GM21619 (cell line): ENCODE measurements around the gene FTCD.
"Not testable (repeated sequence)": the region's sequence is repeated elsewhere in the genome, so short reads cannot be mapped to it uniquely, and the experiment has no call there.

ENCODE experiments used
- ATAC-seq: cut with Tn5 transposase; IDR thresholded peaks from one replicate; pipeline ENCODE4 v1.9.1; 2021; ENCODE audit not compliant: unreplicated experiment

The FTCD gene

DNA sequence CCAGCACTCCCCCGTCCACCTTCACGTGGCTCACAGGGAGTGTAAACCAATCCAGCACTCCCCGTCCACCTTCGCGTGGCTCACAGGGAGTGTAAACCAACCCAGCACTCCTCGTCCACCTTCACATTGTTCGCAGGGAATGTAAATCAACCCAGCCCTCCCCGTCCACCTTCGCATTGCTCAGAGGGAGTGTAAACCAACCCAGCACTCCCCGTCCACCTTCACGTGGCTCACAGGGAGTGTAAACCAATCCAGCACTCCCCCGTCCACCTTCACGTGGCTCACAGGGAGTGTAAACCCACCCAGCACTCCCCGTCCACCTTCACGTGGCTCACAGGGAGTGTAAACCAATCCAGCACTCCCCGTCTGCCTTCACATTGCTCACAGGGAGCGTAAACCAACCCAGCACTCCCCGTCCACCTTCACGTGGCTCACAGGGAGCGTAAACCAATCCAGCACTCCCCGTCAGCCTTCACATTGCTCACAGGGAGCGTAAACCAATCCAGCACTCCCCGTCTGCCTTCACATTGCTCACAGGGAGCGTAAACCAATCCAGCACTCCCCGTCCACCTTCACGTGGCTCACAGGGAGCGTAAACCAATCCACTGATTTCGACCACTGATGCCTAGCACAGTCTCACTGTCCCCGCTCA is 14.9 kb downstream of the FTCD start:
- ATAC-seq = not testable (repeated sequence)

DNA sequence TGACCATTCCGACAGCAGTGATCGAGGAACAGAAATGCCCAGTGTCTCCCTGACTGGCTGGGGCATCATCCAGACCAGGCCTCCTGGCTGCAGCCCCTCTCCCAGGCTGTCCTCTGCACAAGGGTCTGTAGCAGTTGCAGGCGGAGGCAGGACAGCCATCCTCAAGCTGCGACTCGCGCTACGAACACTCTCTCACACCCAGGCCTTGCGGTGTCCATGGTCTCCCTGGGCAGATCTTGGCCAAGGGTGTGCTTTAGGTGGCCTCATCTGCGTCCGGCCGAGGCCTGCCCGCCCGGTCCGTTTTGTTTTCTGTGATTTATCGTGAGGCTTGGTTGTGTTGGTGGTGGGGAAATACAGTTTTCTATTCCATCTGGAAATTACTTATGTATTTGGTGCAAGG is 15.7 kb downstream of the FTCD start:
- ATAC-seq = no peak

DNA sequence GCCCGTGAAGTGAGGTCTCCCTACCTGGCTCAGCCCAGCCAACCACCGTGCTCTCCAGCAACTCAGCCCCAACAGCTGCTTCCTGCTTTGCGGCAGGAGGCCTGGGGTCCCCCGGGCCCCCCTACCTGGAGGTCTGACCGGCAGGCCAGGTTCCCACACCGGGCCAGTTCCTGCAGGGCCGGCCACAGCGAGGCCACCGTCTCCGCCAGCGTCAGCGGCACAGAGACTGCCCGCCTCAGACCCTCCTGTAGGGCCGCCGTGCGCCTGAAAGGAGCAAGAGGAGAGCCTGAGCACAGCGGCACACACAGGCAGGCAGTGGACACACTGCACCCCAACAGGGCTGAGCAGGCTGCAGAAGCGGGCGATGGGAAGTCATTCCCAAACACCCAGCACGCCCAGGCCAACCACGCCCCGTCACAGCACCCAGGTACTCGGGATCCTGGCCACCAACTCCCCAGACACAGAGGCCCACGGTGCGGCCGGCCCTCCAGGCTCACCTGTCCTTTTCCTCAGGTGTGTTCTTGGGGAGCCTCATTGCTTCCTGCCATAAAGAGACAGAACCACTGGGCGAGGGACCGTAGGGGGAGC is 16.9 kb downstream of the FTCD start:
- no peak for ATAC-seq

DNA sequence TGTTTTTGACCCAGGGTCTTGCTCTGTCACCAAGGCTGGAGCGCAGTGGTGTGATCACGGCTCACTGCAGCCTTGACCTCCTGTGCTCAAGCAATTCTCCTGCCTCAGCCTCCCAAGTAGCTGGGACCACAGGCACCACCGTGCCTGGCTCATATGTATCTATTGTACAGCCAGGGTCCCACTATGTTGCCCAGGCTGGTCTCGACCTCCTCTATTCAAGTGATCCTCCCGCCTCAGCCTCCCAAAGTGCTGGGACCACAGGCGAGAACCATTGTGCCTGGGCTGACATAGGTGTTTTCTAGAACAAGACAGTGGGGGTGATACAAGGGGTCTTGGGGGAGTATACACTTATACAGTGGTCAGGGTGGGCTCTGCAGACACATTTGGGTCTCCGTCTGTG is 17.5 kb downstream of the FTCD start:
- no peak for ATAC-seq

DNA sequence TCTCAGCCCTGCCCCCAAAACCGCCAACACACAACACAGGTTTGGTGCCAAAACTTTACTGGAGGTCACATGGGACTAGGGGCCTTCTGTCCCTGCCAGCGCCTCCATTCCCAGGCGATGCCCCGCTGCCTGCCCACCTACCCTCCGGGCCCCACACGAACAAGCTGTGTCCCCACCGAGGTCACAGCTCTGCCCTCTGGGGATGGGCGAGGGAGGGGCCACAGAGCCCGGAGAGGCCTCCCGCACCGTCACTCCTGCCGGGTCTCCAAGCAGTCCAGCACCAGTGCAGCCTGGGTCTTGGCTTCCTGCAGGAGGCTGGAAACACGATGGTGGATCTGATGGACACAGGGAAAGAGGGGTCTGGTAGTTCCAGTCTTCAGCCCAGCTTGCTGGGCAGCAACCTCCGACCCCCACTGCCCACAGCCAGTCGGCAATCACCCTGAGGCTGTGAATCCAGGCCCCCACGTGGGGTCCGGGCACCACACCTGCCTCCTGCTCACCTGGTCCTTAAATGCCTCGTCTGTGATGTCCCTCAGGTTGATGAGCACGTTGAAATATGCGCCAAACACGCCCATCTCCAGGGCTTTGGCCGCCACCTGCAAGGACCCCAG is 18.5 kb downstream of the FTCD start:
- no peak for ATAC-seq

DNA sequence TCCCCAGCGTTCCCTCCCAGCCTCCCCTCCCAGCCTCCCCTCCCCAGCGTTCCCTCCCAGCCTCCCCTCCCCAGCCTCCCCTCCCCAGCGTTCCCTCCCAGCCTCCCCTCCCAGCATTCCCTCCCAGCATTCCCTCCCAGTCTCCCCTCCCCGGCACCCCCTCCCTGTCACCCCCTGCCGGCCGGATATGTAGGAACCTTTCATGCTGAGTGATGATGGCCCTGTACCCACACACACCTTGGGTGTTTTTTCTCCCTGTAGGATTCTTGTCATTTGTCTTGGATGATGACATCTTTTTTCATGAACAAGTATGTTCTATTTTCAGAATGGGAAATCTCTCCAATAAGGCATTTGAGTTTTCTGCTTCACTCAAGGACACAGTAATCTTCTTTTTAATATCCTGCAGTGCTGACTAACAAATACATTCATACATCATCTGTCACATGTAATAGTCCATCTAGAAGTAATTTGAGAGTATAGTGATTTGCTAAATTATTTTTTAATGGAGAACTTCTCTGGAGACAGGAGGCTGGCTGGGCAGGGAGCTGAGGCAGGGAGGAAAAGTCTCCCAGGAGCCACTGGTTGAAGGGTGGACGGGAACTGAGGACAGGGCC is 19.5 kb downstream of the FTCD start:
- ATAC-seq = no peak

DNA sequence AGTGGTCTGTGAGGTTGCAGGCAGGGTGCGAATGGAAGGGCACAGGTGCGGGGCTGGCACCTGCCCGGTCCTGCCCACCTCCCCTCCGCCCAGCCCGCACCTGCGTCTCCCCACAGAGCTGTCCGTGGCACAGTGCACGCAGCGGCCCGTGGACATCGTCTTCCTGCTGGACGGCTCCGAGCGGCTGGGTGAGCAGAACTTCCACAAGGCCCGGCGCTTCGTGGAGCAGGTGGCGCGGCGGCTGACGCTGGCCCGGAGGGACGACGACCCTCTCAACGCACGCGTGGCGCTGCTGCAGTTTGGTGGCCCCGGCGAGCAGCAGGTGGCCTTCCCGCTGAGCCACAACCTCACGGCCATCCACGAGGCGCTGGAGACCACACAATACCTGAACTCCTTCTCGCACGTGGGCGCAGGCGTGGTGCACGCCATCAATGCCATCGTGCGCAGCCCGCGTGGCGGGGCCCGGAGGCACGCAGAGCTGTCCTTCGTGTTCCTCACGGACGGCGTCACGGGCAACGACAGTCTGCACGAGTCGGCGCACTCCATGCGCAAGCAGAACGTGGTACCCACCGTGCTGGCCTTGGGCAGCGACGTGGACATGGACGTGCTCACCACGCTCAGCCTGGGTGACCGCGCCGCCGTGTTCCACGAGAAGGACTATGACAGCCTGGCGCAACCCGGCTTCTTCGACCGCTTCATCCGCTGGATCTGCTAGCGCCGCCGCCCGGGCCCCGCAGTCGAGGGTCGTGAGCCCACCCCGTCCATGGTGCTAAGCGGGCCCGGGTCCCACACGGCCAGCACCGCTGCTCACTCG is 23.3 kb downstream of the FTCD start:
- no peak for ATAC-seq

DNA sequence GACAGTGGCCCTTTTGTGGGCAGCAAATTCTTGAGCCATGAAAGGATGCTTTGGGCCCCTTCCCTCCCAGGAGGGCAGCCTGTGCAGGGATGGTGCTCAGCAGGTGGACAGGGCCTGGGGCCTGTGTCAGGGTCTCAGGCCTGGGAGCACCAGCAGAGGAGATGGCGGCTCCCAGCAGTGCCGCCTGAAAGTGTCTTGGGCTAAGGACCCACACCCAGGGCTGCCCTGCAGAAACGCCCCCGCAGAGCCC is 23.9 kb downstream of the FTCD start:
- no peak for ATAC-seq

DNA sequence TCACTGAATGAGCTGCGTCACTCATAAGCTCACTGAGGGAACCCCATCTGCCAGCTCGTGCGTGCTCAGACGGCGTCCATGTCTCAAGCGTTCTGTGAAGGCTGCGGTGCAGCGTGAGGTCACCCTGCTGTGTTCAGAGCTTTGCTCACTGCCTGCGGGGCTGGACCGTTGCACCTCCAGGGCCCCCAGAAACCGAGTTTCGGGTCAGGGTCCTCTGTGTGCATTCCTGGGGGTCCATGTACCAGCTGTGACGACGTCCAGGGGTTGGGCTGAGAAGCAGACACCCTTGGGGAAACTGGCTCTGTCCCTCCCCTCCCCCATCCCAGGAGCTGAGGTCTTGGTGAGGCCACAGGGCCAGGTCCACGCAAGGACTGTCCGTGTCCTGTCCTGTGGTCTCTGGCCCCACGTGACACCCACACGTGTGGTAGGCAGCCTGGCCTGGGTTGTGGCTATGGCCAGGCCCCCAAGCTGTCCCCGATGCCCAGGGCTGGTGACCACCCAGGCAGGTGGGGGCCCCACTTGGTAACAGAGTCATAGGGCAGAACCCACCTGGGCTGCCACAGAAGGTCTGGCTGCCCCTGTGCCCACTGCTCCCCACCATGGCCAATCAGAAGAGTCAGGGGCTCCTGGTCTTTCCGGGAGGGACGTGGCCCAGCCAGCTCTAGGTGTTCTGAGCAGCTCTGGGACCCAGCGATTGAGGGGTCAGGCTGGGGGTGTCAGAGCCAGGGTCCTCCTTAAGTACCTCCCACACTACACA is 24.4 kb downstream of the FTCD start:
- ATAC-seq = no peak

DNA sequence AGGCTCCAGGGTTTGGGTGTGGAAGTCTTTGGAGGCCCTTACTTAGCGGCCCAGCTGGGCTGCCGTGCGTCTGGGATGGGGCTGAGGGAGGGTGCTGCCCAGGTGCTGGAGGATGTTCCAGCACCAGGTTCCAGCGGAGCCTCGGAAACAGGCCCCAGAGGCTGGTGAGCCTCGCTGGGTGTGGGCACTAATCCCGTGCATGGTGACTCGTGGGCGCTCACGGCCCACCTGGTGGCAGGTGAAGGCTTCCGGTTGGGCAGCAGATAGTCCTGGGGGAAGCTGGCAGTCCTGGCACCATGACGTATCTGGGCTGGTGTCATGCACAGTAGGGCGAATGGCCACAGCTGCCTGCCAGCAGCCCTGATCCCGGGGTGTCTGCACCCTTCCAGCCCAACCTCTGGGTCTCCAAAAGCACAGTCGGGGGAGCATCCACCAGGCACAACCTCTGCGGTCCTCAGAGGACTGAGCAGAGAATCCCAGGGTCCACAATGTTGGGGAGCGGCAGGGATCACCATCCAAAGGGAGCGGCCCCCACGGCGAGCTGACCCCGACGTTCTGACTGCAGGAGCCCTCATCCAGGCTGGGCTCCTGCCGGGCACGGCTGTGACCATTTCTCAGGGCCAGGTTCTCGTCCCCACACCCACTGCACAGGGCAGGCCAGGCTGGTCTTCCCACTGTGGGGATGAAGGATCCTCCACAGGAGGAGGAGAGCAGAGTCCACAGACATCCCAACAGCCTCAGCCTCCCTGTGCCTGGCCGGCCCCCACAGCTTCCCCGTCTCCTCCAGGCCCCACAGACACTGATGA is 25.3 kb downstream of the FTCD start:
- ATAC-seq = no peak

DNA sequence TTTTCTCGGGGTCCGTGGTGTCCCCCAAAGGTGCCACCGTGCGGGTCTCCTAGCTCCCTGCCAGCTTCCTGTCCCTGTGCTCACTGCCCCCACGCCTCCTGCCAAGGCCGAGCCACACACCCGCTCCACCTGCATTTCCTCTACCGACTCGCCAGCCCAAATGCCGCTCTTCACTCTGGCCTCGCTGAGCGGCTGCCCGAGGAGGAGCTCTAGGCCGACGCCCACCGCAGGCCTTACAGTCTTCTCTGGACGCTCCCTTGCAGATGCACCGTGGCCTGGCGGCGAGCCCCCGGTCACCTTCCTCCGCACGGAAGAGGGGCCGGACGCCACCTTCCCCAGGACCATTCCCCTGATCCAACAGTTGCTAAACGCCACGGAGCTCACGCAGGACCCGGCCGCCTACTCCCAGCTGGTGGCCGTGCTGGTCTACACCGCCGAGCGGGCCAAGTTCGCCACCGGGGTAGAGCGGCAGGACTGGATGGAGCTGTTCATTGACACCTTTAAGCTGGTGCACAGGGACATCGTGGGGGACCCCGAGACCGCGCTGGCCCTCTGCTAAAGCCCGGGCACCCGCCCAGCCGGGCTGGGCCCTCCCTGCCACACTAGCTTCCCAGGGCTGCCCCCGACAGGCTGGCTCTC is 26.3 kb downstream of the FTCD start:
- no peak for ATAC-seq

DNA sequence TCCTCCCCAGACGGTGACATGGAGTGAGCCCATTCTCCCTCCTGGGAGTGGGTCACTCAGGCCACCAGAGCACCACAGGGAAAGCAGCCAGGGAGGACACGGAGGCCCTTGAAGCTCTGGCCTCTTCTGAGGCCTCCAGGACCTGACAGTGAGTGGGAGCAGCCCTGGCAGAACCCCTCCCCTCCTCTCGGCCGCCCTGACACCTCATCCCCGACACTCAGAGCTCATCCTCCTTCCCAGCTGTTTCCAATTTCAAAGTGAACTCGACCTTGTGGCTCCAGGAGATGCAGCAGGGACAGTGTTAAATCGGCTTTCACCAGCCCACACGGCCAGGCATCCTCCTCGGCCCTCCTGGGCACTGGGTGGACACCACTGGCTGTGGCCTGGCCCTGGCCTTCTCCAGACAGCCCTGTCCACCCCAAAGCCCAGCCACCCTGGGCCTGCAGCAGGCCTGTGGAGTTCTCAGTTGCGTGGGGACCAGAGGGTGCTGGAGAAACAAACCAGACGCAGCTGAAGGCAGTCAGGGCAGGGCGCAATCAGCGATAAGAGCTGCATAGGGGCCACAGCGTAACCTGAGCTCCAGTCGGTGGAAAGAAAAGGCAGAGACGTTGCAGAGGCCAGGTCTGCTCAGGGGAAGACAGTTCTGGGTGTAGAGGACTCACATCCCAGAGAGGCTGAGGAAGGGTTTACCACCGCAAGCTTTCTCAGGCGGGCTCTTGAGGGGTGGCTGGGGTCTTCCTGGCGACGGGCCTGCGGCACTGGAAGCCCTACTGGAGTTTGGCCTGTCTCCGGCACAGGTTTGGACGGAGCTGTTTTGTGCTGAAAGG is 27.1 kb downstream of the FTCD start:
- ATAC-seq = no peak

DNA sequence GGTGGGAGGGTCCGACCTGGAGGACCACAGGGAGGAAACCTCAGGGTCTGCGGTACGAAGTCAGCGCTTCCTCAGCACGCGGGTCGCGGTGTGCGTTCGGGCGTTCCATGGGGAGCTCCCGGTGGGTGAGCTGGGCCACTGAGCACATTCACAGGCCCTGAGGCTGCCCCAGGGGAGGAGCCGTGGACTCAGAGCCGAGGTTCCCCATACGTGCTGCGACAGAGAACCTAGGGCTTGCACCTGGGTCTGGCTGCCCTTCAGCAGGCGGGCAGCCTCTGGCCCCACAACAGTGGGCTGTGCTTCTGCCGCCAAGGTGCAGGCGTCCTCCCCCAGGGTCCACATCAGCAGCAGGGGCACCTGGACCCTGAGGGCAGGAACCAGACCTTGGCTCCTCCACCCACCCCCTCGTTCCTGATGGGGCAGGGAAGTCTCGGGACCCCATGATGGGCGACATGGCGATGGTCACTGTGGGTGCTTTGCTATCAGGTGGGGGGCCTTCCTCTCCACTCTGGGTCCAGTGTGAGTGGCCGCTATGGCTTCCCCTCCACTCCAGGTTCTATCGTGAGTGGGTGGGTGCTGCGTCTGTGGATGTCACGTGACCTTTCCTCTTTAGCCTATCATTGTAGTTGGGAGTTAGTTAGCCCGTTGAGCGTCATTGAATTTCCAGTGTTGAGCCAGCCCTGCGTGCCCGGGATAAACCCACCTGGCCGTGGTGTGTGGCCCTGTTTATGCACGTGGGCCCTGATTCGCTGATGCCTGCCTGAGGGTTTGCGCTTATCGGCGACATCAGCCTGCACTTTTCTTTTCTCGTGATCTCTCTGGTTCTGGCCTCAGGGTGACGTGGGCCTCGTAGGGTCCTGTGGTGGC is 27.9 kb downstream of the FTCD start:
- no peak for ATAC-seq

DNA sequence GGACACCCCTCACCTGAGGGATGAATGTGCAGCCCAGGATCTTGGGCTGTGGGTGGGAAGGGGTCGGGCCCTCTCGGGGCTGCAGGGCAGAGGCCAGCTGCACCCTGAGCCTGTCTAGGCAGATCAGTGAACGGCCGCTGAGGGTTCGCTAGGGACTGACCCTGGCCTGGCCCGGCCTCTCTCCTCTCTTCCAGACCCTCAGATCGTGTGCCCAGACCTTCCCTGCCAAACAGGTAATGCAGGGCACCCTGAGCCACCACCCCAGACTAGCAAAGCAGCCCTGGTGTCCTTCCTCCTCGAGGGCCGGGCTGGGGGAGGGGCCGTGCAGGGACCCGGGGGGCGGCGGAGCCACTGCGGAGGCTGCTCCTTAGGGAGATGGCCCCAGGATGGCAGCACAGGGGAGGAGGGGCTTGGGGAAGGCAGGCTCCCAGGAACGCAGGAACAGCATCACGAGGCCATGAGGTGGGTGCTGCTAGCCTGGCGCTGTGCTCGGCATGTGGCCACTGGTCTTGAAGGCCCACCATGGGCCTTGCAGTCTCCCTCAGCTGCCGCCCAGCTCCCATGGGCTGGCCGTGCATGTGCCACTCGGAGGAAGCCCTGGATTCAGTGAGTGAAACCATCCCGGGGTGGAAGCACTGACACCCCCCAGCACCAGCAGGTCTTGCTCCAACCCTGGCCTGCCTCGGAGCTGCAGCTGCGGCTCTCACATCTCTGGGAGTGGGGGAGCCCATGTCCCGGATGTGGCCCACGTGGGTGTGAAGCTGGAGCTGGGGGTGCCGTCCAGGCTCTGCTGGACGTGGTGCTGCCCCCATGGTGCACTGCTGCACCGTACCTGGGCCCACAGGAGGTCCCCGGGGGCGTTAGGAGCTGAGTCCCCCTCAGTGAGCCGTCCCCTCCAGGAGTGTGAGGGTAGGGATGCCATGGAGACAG is 28.8 kb downstream of the FTCD start:
- no peak for ATAC-seq

DNA sequence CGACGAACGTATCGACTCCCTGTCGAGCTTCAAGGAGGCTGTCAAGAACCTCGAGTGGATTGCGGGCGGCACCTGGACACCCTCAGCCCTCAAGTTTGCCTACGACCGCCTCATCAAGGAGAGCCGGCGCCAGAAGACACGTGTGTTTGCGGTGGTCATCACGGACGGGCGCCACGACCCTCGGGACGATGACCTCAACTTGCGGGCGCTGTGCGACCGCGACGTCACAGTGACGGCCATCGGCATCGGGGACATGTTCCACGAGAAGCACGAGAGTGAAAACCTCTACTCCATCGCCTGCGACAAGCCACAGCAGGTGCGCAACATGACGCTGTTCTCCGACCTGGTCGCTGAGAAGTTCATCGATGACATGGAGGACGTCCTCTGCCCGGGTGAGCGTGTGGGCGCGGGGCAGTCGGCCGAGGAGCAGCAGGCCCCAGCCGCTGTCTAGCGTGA is 29.5 kb downstream of the FTCD start:
- ATAC-seq = no peak

DNA sequence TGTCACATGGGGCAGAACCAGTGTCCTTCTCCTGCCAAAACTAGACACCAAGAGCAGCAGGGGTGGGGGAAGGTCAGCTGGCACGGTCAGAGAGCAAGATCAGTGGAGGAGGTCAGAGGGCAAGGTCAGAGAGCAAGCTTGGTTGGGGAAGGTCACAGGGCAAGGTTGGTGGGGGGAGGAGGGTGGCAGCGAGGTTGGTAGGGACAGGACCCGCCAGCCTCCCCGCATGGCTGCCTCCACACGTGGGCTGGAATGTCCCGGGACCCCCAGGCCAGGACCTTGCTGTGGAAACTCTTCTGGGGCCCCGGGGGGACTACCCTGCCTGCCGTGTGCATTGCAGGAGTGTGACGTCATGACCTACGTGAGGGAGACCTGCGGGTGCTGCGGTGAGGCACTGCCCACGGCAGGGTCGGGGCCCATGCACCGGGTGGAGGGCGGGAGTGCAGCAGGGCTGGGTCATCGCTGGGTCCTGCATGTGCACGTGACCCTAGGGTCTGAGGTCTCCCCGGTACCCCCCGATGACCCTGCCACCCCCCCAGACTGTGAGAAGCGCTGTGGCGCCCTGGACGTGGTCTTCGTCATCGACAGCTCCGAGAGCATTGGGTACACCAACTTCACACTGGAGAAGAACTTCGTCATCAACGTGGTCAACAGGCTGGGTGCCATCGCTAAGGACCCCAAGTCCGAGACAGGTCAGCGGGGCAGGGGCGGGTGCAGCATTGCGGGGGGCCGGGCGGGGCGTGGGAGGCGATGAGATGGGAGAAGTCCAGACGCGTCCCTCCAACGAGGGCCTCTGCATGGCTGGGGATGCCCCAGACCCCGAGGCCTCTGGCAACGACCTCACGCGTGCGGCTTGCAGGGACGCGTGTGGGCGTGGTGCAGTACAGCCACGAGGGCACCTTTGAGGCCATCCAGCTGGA is 30.2 kb downstream of the FTCD start:
- ATAC-seq = no peak
